ENCODE data around the gene RPS27.
"Not testable (repeated sequence)": the region's sequence is repeated elsewhere in the genome, so short reads cannot be mapped to it uniquely, and the experiment has no call there.

Gene RPS27

GRCh38 chr1:153987621-153988020, 2.9 kb upstream of the RPS27 start:
- no peak for DNase-seq

- no peak for DNase-seq
Observed at GRCh38 chr1:153991151-153991630, 629 bp downstream of the RPS27 start.

- no peak for DNase-seq
Observed at GRCh38 chr1:153991806-153992205, 1.2 kb downstream of the RPS27 start.

- no peak for DNase-seq
Observed at GRCh38 chr1:153995202-153995601, 4.6 kb downstream of the RPS27 start.

GRCh38 chr1:153995640-153996039, 5.1 kb downstream of the RPS27 start:
- DNase-seq = no peak

GRCh38 chr1:153996882-153997281, 6.3 kb downstream of the RPS27 start:
- not testable (repeated sequence) for DNase-seq

GRCh38 chr1:154000420-154000819, 9.9 kb downstream of the RPS27 start:
- no peak for DNase-seq

- no peak for DNase-seq
Observed at GRCh38 chr1:154006136-154006535, 15.6 kb downstream of the RPS27 start.

- no peak for DNase-seq
Observed at GRCh38 chr1:154012129-154012528, 21.6 kb downstream of the RPS27 start.

GRCh38 chr1:154012543-154012942, 22.0 kb downstream of the RPS27 start:
- DNase-seq = not testable (repeated sequence)

- no peak for DNase-seq
Observed at GRCh38 chr1:154014154-154014907, 23.8 kb downstream of the RPS27 start.

GRCh38 chr1:154019269-154019668, 28.7 kb downstream of the RPS27 start:
- no peak for DNase-seq

- no peak for DNase-seq
Observed at GRCh38 chr1:154019940-154020339, 29.4 kb downstream of the RPS27 start.

GRCh38 chr1:154033697-154034096, 43.1 kb downstream of the RPS27 start:
- DNase-seq = not testable (repeated sequence)

All from activated CD4-positive, alpha-beta T cell treated with anti-CD3 and anti-CD28 coated beads for 1 hour (primary cell).